NB4 (cell line): ENCODE measurements around the gene C6orf62.
"Not testable (repeated sequence)": the region's sequence is repeated elsewhere in the genome, so short reads cannot be mapped to it uniquely, and the experiment has no call there.

Experiments
- DNase-seq: peaks from one replicate; pipeline ENCODE4 v3.0.0; 2010; ENCODE audit warnings: low read depth
- H3K4me3 ChIP-seq: one replicate; pipeline ENCODE4 v1.5.1; 2011; ENCODE audit warnings: mild to moderate bottlenecking, low read depth, low read length, moderate library complexity
- MAX ChIP-seq: IDR thresholded peaks from 2 replicates; pipeline ENCODE4 v1.6.1; 2011; ENCODE audit warnings: low read depth, low read length
- MYC ChIP-seq: IDR thresholded peaks from 2 replicates; pipeline ENCODE4 v1.6.1; 2011; ENCODE audit warnings: low read depth, low read length
- POLR2A ChIP-seq: IDR thresholded peaks from 2 replicates; pipeline ENCODE4 v1.6.1; 2011; ENCODE audit warnings: mild to moderate bottlenecking; ENCODE audit not compliant: insufficient read length; ENCODE audit errors: extremely low read depth
- TF ChIP-seq, protein P1 (sequence below): IDR thresholded peaks from one replicate; pipeline ENCODE4 v1.5.1; 2012; ENCODE audit warnings: low read depth, low read length

Gene C6orf62

DNA sequence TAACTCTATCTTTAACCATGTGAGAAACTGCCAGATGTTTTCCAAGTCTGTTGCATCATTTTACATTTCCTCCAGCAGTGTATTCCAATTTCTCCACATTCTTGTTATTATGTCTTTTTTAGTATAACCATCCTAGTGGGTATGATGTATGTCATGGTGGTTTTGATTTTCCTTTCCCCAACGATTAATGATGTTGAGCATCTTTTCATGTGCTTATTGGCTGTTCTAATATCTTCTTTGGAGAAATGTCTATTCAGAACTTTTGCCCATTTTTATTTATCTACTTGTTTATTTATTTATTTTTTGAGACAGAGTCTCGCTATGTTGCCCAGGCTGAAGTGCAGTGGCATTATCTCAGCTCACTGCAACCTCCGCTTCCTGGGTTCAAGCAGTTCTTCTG, 4.3 kb upstream of the C6orf62 start:
- TF ChIP-seq, protein P1, sequence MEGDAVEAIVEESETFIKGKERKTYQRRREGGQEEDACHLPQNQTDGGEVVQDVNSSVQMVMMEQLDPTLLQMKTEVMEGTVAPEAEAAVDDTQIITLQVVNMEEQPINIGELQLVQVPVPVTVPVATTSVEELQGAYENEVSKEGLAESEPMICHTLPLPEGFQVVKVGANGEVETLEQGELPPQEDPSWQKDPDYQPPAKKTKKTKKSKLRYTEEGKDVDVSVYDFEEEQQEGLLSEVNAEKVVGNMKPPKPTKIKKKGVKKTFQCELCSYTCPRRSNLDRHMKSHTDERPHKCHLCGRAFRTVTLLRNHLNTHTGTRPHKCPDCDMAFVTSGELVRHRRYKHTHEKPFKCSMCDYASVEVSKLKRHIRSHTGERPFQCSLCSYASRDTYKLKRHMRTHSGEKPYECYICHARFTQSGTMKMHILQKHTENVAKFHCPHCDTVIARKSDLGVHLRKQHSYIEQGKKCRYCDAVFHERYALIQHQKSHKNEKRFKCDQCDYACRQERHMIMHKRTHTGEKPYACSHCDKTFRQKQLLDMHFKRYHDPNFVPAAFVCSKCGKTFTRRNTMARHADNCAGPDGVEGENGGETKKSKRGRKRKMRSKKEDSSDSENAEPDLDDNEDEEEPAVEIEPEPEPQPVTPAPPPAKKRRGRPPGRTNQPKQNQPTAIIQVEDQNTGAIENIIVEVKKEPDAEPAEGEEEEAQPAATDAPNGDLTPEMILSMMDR = no peak
- TF ChIP-seq MAX (no peak), MYC (no peak), POLR2A (no peak)
- no peak overlapping the region for H3K4me3 ChIP-seq
- DNase-seq = no peak

- TF ChIP-seq POLR2A (peak; percentile 77), MAX (peak; percentile 98), MYC (peak; percentile 96)
- TF ChIP-seq, protein P1 = no peak
Measured at GRCh38 chr6:24721461-24722215, 2.7 kb upstream of the C6orf62 start.

DNA sequence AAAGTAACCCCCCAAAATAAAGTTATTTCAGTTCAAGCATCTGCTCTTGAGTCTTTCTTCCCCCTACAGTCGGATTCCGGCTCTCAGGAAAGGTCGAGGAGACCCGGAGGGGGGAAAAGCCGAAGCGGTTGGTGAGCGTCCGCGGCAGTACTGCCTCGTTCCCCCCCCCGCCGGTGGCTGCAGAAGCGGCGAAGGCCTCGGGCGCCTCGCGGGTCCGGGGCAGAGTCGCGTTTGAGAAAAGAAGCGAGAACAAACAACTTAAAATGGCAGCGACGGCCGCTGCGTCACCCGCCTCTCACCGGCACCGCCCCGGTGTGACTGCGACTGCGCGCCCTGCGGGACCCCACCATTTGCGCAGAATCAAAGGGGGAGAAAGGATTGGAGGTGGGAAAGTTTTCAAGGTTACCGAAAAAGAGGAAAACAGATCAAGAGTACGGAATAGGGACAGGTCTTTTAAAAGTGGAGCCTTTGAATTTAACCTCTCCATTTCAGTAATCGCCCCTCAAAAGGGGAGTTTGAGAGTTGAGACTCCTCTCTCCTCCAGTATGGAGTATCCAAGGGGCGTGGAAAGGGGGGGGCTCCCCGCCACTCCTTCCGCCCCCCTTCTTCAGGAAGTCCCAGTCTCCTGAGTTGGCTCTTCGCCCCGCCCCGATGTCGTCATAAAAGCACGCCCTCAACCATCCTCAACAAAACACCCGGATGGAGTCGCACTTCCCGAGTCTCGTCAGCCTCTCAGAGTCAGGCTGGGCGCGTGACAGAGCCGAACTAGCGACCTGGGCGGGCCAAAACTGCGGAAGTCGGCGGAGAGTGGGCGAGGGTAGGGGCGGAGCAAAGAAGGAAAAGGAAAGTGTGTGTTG, 1.9 kb upstream of the C6orf62 start:
- peak; percentile 100 for DNase-seq
- peak overlapping the region; percentile 76 for H3K4me3 ChIP-seq
- no peak for TF ChIP-seq MAX
- TF ChIP-seq MYC = peak; percentile 55
- TF ChIP-seq, protein P1 = no peak
- TF ChIP-seq POLR2A = peak; percentile 95

More at GRCh38 chr6:24721461-24722215, 2.7 kb upstream of the C6orf62 start:
- peak overlapping the region; percentile 75 for H3K4me3 ChIP-seq
- no peak for DNase-seq

DNA sequence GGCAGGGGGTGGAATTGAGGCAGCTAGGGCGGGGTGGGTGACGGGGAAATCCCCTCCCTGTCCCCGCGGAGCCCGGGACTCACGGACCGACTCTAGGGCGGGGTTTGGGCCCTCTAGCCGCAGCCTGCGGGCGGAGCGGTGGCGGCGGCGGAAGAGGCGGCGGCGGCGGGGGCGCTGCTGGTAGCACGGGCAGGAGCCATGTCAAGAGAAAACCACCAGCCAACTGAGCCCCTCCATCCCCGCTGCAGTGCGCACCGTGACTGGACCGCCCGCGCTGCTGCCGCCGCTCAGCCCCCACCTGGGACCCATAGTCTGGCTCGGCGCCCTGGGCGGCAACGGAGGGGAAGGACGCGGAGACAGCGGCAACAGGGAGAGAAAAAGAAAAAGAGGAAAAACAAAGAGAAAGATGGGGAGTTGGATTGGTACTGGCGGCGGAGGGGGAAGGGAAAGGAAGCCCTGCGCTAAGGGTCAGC, 1.2 kb upstream of the C6orf62 start:
- H3K4me3 ChIP-seq = peak overlapping the region; percentile 76
- DNase-seq = peak; percentile 83
- TF ChIP-seq MYC (no peak), POLR2A (no peak), MAX (no peak)
- TF ChIP-seq, protein P1 = no peak

GRCh38 chr6:24718449-24719124, 367 bp downstream of the C6orf62 start:
- peak overlapping the region; percentile 76 for H3K4me3 ChIP-seq
- TF ChIP-seq MAX = no peak
- TF ChIP-seq, protein P1 = no peak
- no peak for TF ChIP-seq POLR2A
- no peak for TF ChIP-seq MYC
- peak; percentile 31 for DNase-seq

GRCh38 chr6:24716602-24717148, 2.3 kb downstream of the C6orf62 start:
- H3K4me3 ChIP-seq = peak overlapping the region; percentile 76

More at GRCh38 chr6:24716602-24717148, 2.3 kb downstream of the C6orf62 start:
- not testable (repeated sequence) for DNase-seq
